ENCODE data around the gene ADCY7.

GRCh38 chr16:50253514-50253910 is 12.8 kb upstream of the ADCY7 start:
- TF ChIP-seq CTCF (IDR thresholded peaks at IDR 0.05 in 8 of 11, conservative IDR thresholded peaks at IDR 0.05 in 3 of 11) (no peak), POLR2A (IDR thresholded peaks at IDR 0.05) (no peak), POLR2AphosphoS5 (IDR thresholded peaks at IDR 0.05) (no peak)
